ENCODE data around the gene PCDHGB1.

- TF ChIP-seq GATA2 (IDR thresholded peaks at IDR 0.05; ENCODE audit: low read depth, low read length) (no peak), GATA3 (IDR thresholded peaks at IDR 0.05; ENCODE audit: low read depth, low read length) (no peak)
Measured at GRCh38 chr5:141330299-141331080, 19.4 kb upstream of the PCDHGB1 start, which contains the start of gene PCDHGA1.
